Measurements from ENCODE around the gene SIM1.
A peak's percentile ranks its signal among the peaks of the same experiment; 100 is the strongest.

Gene SIM1

DNA sequence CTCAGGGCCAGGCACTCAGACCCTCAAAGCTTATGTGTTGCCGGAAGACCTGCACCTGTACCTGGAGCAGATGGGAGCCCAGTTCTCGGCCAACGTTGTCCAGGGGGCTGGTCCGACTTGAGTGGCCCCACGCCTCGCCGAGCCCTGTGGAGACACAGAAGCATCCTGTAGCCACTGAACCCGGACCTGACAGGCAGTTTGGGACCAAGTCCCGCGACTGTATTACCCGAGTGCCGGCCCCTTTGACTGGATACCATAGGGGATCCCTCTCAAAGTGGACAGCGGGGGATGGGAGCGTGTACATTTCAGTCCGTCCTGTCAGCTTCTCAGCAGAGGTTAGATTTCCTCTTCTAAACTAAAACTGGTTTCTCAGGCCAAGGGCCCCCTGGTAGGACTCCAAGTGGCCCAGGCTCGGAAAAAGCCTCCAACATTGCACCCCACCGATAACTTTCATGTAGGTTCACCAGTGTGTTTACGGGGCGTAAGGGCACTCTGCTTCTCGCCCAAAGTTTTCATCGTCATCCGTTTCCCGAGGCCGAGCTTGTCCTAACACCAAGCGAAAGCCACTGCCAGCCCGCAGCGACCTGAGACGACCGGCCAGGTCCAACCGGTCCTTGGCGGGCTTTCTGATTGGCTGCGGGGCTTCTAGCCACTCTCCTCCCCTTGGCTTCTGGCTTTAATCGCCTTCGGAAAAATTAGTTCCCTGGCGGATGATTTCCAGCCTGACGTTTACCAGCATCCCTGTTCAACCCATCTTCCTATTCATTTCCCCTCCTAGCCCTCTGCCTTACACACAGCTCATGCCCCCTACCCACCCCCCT, 10.8 kb downstream of the SIM1 start:
- Mint-ChIP-seq H3K36me3 (peaks cover 9% of the 10 kb centered on the region), H3K4me3 (no peak overlapping the region), H3K4me1 (ENCODE audit: low read depth) (no peaks in the 10 kb centered on the region), H3K27me3 (peaks cover 43% of the 10 kb centered on the region), H3K9me3 (ENCODE audit: low read depth) (no peaks in the 10 kb centered on the region), H3K27ac (no peak overlapping the region)

DNA sequence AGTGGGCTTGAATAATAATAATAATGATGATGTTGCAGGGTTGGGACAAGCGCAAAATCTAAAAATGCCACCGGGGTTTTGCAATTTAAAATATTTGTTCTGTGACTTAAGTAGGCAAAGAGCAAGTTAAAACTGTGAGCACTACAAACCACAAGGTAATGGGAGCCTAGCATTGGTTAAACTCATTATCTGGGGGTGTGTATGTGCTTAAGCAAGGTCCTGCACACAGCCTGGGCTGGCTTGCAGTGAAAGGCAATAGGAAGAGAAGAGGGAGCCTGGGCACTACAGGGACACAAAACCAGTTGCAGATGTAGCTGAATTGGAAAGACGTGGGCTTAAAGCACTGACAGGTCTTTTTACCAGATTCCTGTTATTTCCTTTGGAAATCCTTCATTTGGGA, 11.7 kb downstream of the SIM1 start:
- Mint-ChIP-seq H3K4me3 (no peak overlapping the region), H3K9me3 (ENCODE audit: low read depth) (no peaks in the 10 kb centered on the region), H3K36me3 (peaks cover 9% of the 10 kb centered on the region), H3K27me3 (peaks cover 49% of the 10 kb centered on the region), H3K27ac (no peak overlapping the region), H3K4me1 (ENCODE audit: low read depth) (no peaks in the 10 kb centered on the region)

DNA sequence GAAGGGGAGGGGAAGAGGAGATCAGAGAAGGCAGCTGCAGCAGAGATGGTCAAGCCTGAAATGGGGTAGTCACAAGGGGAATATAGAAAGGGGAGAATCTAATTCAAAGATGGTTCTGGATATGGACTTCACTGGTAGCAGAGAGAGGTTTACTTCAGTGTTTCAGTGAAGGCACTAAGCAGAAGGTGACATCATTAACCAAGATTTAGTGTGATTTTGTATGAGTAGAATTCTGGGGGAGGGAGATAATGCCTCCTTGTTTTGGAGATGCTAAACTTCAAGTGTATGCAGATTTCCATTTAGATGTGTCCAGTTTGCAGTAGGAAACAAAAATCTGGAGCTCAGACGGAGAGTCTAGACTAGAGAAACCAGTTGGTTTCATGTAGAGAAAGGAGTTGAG, 13.1 kb downstream of the SIM1 start:
- Mint-ChIP-seq H3K4me1 (ENCODE audit: low read depth) (peaks cover 11% of the 10 kb centered on the region), H3K9me3 (ENCODE audit: low read depth) (no peaks in the 10 kb centered on the region), H3K4me3 (no peak overlapping the region), H3K36me3 (peaks cover 8% of the 10 kb centered on the region), H3K27ac (no peak overlapping the region), H3K27me3 (peaks cover 51% of the 10 kb centered on the region)

DNA sequence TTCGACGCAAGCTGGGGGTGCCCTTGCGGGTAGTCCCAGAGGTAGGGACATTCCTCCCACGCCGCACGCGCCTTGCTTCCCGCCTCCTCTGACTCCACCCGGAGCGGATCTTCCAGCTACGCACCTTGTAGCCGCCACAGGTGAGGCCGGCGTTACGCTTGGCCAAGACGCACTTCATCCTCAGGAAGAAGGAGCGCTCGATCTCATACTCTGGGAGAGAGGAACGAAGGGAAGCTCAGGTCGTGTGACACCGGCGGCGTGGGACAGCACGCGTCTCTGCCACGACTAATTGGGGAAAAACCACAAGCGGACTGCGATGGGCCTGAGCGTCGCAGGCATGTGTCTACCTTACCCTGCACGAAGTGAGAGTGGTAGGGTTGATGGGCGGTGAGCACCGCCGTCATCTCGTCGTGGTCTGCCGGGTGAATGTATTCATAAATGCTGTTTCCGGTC, 15.5 kb downstream of the SIM1 start:
- peaks cover 13% of the 10 kb centered on the region for H3K4me1 Mint-ChIP-seq (ENCODE audit: low read depth)
- no peak overlapping the region for H3K4me3 Mint-ChIP-seq
- no peaks in the 10 kb centered on the region for H3K9me3 Mint-ChIP-seq (ENCODE audit: low read depth)
- H3K27ac Mint-ChIP-seq = no peak overlapping the region
- H3K36me3 Mint-ChIP-seq = no peaks in the 10 kb centered on the region
- peaks cover 46% of the 10 kb centered on the region for H3K27me3 Mint-ChIP-seq

DNA sequence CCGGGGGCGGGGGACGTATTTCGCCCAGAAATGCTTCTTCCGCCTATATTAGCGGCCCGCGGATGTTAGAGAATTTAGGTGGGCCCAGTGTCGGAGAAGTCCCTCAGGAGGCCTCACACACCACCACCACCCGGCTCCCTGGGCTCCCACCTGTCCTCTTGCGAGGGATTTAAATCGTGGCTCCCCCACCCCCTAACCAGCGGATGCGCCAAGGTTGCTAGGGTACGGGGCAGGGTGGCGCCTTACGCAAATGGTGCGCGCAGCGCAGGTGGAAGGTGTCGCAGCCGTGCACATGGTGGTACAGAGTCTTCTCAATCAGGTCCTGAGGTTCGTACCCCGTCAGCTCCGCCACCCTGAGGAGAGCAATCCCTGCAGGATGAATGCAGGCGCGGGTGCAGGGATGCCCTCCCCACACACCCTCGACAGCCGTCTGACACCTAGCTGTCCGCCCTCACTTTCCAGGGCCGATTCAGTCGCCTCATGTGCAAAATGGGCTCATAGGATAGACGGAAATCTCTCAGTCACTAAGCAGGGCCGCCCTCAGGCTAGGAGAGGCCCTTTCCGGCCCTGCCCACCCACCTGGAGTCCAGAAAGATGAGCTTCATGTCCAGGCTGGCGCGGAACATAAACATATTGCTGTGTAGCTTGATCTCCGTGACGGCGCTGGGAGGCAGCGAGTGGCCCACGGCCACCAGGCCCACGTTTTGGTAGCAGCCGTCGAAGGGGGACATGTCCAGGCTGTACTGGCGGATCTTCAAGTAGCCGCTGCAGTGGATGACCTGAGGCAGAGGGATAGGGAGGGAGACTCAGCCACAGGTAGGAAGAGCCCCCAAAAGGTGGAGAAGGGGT, 16.6 kb downstream of the SIM1 start:
- Mint-ChIP-seq H3K27ac (no peak overlapping the region), H3K4me1 (ENCODE audit: low read depth) (peaks cover 13% of the 10 kb centered on the region), H3K4me3 (no peak overlapping the region), H3K27me3 (peaks cover 43% of the 10 kb centered on the region), H3K36me3 (no peaks in the 10 kb centered on the region), H3K9me3 (ENCODE audit: low read depth) (no peaks in the 10 kb centered on the region)

DNA sequence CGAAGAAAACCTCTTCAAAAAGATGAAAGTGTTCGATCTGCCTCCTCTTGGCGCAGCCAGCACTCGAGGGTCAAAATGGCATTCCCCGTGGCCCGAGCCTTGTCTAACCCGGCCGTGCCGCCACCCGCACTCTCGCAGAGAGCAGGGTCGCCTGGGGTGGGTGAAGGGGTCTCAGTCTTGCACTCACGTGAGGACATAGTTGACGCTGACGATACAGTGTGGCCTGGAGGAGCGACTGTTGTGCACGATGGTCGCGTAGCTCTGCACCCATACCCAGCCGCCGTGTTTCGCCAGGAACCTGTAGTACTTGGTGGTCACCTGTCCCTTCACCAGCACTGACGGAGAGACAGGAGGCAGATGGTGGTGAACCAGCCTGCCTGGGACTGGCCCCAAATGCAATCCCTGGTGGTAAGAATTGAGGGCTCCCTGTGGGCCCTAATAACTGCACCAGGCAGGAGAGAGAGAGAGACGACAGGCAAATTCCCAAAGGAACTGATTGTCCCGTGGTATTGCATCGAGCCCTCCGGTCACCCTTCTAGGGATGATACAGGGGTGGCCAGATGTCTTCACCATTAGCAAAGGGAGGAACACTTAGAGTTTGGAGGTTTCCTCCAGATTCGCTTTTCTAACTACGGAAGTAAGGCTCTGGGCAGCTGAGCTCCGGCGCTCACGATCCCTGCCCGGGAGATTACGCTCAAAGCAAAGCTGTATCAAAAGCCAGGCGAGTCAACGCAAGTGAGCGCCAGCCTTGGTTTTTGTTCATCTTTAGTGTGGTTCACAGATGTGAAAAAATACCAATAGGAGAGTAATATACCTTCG, 17.4 kb downstream of the SIM1 start:
- Mint-ChIP-seq H3K27ac (no peak overlapping the region), H3K27me3 (peaks cover 46% of the 10 kb centered on the region), H3K9me3 (ENCODE audit: low read depth) (no peaks in the 10 kb centered on the region), H3K36me3 (no peaks in the 10 kb centered on the region), H3K4me3 (peak overlapping the region; percentile 23), H3K4me1 (ENCODE audit: low read depth) (peaks cover 13% of the 10 kb centered on the region)

DNA sequence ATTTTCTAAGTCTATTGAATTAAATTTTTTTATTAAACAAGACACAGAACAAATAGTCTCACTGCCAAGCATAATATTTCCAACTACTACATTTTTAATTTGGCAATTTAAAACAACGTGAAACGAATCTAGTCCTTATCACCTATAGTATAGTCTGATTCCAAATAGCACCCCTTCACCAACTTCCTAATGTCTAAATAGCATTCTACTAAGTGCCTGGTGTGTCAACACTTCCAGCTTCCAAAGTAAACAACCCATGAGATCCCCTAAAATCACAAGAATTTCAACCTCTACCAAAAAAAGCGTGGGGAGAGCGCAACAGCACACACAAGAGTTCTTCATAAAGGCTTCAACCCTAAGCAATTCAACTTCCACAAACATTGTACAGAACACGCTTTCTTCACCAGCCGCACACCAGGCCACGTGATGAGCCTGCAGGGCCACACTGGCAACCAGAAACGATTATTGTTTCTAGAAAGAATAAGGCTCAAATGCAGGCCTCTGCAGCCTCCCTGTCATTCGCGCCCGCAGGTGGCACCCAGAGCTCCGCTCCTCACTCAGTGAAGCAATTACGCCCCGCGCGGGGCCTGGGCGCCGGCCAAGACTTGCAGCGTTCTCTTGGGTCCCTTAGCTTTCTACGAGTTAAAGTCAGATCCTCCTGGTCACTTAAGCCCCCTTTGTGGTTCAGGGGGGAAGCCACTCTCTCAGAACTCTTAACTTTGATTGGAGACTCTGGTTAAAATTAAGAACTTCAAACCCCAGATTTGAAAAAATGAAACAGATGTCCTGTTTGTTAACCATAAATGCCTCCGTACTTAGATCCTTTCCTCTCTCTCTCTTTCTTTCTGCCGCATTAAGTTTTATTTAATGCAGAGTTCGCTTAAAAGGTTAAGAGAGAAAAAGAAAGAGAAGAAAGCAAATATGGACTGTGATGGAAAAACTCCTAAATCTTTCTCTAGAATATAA, 18.3 kb downstream of the SIM1 start:
- Mint-ChIP-seq H3K4me1 (ENCODE audit: low read depth) (peaks cover 13% of the 10 kb centered on the region), H3K9me3 (ENCODE audit: low read depth) (no peaks in the 10 kb centered on the region), H3K27me3 (peaks cover 47% of the 10 kb centered on the region), H3K4me3 (no peak overlapping the region), H3K36me3 (no peaks in the 10 kb centered on the region), H3K27ac (no peak overlapping the region)

DNA sequence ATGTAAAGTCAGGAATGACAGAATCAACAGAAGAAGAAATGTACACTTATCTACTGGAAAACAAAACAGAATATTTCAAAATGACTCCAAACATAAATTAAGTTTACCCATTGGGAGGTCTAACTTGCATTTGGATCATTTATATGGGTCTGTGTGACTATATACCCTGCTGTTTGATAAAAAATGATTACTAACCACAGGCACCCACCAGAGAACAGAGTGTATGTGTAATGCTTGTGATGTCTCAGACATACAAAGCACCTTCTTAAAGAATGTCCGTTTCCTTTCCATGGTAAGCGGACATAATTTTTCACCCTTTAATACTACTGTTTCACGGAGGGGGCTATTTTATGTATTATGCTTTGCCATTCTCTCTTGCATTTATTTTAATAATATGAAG, 19.2 kb downstream of the SIM1 start:
- peaks cover 13% of the 10 kb centered on the region for H3K4me1 Mint-ChIP-seq (ENCODE audit: low read depth)
- H3K4me3 Mint-ChIP-seq = no peak overlapping the region
- H3K27me3 Mint-ChIP-seq = peaks cover 50% of the 10 kb centered on the region
- no peaks in the 10 kb centered on the region for H3K9me3 Mint-ChIP-seq (ENCODE audit: low read depth)
- H3K36me3 Mint-ChIP-seq = no peaks in the 10 kb centered on the region
- H3K27ac Mint-ChIP-seq = no peak overlapping the region

DNA sequence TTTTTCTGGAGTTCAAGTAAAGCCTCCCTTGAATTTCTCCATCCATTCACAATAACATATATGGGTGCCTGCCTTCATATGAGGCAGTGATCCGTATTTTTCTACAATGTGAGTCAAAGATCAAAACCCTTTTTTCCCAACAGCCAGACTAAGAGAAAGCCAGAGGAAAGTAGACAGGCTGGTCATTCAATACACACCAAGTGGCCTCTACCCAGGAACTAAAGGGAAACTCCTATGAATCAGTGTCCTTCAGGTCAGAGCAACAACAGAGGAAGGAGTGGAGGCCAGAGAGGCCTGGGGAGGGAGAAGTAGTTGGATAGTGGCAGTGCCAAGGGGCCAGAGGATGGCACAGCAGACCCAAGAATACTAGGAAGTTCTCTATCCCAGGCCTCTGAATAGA, 23.8 kb downstream of the SIM1 start:
- Mint-ChIP-seq H3K27ac (no peak overlapping the region), H3K4me1 (ENCODE audit: low read depth) (no peaks in the 10 kb centered on the region), H3K27me3 (peaks cover 32% of the 10 kb centered on the region), H3K9me3 (ENCODE audit: low read depth) (no peaks in the 10 kb centered on the region), H3K4me3 (no peak overlapping the region), H3K36me3 (no peaks in the 10 kb centered on the region)

DNA sequence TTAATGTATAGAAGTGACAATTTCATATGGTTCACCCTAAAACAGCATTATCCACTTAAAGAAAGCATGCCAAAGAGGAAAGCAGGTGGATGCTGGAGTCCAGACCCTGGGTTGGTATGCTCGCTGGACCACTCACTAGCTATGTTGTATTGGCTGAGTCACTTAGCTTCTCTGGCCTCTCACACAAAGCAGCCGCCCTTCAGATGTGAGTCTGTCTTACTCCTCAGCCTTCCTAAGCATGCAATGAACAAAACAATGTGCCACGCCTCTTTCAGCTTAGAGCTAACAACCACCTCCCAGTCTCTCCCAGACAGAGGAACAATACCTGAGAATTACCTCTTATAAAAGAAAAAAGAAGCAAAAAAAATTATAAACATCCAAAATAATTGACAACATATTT, 29.4 kb downstream of the SIM1 start:
- no peaks in the 10 kb centered on the region for H3K9me3 Mint-ChIP-seq (ENCODE audit: low read depth)
- H3K27me3 Mint-ChIP-seq = peaks cover 32% of the 10 kb centered on the region
- H3K4me1 Mint-ChIP-seq (ENCODE audit: low read depth) = no peaks in the 10 kb centered on the region
- no peak overlapping the region for H3K27ac Mint-ChIP-seq
- H3K36me3 Mint-ChIP-seq = no peaks in the 10 kb centered on the region
- no peak overlapping the region for H3K4me3 Mint-ChIP-seq

DNA sequence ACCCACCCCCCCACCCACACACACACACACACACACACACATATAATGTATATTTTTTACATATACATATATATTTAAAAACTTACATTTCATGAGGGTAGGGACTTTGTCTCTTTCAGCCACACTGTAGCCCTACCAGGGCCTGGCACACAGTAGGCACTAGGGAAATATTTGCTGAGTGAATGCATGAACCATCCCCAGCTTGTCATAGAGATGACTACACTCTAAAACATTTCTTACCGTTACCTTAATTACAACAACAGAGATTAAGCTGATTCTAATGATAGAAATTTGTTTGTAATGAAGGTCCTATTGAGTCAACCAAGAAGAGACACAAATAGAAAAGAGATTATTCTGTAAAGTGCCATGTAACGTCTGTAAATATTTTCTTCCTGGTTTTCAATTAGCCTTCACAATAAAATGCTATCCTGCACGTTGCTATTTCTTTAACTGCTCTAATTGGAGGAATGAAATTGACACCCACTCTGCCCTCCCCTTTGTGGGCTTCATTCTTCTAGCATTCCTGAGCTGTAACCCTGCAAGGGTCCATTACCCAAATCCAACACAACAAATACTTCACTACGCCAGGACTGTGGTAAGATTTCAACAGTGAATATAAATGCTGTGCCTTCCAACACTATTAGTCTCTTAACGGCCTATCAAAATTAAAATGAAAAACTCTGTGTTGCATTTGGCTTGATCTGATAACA, 30.8 kb downstream of the SIM1 start:
- Mint-ChIP-seq H3K27me3 (peaks cover 26% of the 10 kb centered on the region), H3K4me3 (no peak overlapping the region), H3K27ac (no peak overlapping the region), H3K4me1 (ENCODE audit: low read depth) (no peaks in the 10 kb centered on the region), H3K9me3 (ENCODE audit: low read depth) (no peaks in the 10 kb centered on the region), H3K36me3 (no peaks in the 10 kb centered on the region)

DNA sequence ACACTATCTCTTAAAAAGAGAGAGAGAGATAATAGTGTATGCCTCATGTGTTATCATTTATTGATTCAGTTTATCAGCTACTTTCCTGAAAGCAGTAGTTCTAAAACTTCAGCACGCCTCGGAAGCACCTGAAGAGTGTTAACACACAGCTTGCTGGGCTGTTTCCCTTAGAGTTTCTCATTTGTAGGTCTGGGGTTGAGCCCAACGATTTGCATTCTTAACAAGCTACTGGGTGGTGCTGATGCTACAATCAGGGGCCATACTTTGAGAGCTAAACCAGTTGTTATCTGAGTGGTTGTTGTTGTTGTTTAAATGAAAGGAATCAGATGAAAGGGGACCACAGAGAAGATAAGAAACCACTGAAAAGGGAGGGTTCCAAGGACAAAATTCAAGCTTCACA, 32.6 kb downstream of the SIM1 start:
- peaks cover 22% of the 10 kb centered on the region for H3K27me3 Mint-ChIP-seq
- no peak overlapping the region for H3K27ac Mint-ChIP-seq
- no peaks in the 10 kb centered on the region for H3K4me1 Mint-ChIP-seq (ENCODE audit: low read depth)
- no peaks in the 10 kb centered on the region for H3K9me3 Mint-ChIP-seq (ENCODE audit: low read depth)
- H3K4me3 Mint-ChIP-seq = no peak overlapping the region
- H3K36me3 Mint-ChIP-seq = no peaks in the 10 kb centered on the region

DNA sequence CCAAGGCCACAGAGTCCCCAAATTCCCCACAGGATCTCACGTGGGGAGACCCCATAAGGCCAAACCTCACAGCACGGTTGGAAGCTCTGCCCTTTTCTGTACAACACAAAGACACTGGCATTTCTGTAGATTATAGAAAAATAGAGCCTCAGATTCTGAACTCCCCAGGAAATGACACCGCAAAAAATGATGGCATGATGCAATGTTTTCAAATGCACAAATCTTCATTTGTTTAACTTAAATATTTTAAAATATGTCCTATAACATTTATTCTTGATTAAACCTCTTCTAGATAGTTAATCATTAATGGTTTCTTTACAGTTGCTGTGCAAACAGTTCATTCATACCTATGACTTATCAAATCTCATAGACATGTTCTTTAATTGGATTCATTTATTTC, 33.8 kb downstream of the SIM1 start:
- H3K36me3 Mint-ChIP-seq = no peaks in the 10 kb centered on the region
- no peak overlapping the region for H3K27ac Mint-ChIP-seq
- no peak overlapping the region for H3K4me3 Mint-ChIP-seq
- peaks cover 20% of the 10 kb centered on the region for H3K27me3 Mint-ChIP-seq
- no peaks in the 10 kb centered on the region for H3K9me3 Mint-ChIP-seq (ENCODE audit: low read depth)
- H3K4me1 Mint-ChIP-seq (ENCODE audit: low read depth) = no peaks in the 10 kb centered on the region
